ENCODE results near the gene SMYD3.

SMYD3 gene

GRCh38 chr1:245871915-245872314 lies 635.2 kb downstream of the SMYD3 start:
- Histone ChIP-seq H3K9me2 (replicated peaks; ENCODE audit: control insufficient read depth, low read length) (no peaks in the 10 kb centered on the region), H3K36me3 (ENCODE audit: control insufficient read depth, low read length) (no peaks in the 10 kb centered on the region), H4K20me1 (ENCODE audit: control insufficient read depth, insufficient read depth, low read depth, low read length) (no peaks in the 10 kb centered on the region), H3K27ac (ENCODE audit: low read depth, low read length) (no peak overlapping the region), H3K4me1 (ENCODE audit: control insufficient read depth, low read length) (no peaks in the 10 kb centered on the region), H3K9me3 (ENCODE audit: control insufficient read depth, insufficient read depth, low read length) (no peaks in the 10 kb centered on the region), H3K27me3 (ENCODE audit: control insufficient read depth, low read length) (no peaks in the 10 kb centered on the region), H3K4me3 (ENCODE audit: low read length) (no peak overlapping the region), H3F3A (ENCODE audit: control insufficient read depth, insufficient read depth) (no peaks in the 10 kb centered on the region), H3K4me2 (ENCODE audit: low read length) (no peak overlapping the region), H3K79me2 (ENCODE audit: control insufficient read depth, low read length) (no peaks in the 10 kb centered on the region)
- TF ChIP-seq CTCF (IDR thresholded peaks at IDR 0.05; ENCODE audit: low read depth, low read length, poor library complexity, severe bottlenecking), result no peak
- TF ChIP-seq EZH2phosphoT487 (IDR thresholded peaks at IDR 0.05; ENCODE audit: borderline replicate concordance, low read length), result no peak

- Histone ChIP-seq H3K9me3 (ENCODE audit: control insufficient read depth, insufficient read depth, low read length) (no peaks in the 10 kb centered on the region), H3K79me2 (ENCODE audit: control insufficient read depth, low read length) (no peaks in the 10 kb centered on the region), H3F3A (ENCODE audit: control insufficient read depth, insufficient read depth) (no peaks in the 10 kb centered on the region), H3K4me1 (ENCODE audit: control insufficient read depth, low read length) (no peaks in the 10 kb centered on the region), H3K27ac (ENCODE audit: low read depth, low read length) (no peak overlapping the region), H3K9me2 (replicated peaks; ENCODE audit: control insufficient read depth, low read length) (no peaks in the 10 kb centered on the region), H3K36me3 (ENCODE audit: control insufficient read depth, low read length) (no peaks in the 10 kb centered on the region), H3K27me3 (ENCODE audit: control insufficient read depth, low read length) (no peaks in the 10 kb centered on the region), H3K4me2 (ENCODE audit: low read length) (no peak overlapping the region), H4K20me1 (ENCODE audit: control insufficient read depth, insufficient read depth, low read depth, low read length) (no peaks in the 10 kb centered on the region), H3K4me3 (ENCODE audit: low read length) (no peak overlapping the region)
- TF ChIP-seq CTCF (IDR thresholded peaks at IDR 0.05; ENCODE audit: low read depth, low read length, poor library complexity, severe bottlenecking) (no peak), EZH2phosphoT487 (IDR thresholded peaks at IDR 0.05; ENCODE audit: borderline replicate concordance, low read length) (no peak)
These were observed 635.9 kb downstream of the SMYD3 start for GRCh38 chr1:245871191-245871590.

- Histone ChIP-seq H3K9me3 (ENCODE audit: control insufficient read depth, insufficient read depth, low read length) (no peaks in the 10 kb centered on the region), H3K4me2 (ENCODE audit: low read length) (no peak overlapping the region), H3K27ac (ENCODE audit: low read depth, low read length) (no peak overlapping the region), H3K9me2 (replicated peaks; ENCODE audit: control insufficient read depth, low read length) (no peaks in the 10 kb centered on the region), H3K79me2 (ENCODE audit: control insufficient read depth, low read length) (no peaks in the 10 kb centered on the region), H4K20me1 (ENCODE audit: control insufficient read depth, insufficient read depth, low read depth, low read length) (no peaks in the 10 kb centered on the region), H3F3A (ENCODE audit: control insufficient read depth, insufficient read depth) (no peaks in the 10 kb centered on the region), H3K27me3 (ENCODE audit: control insufficient read depth, low read length) (no peaks in the 10 kb centered on the region), H3K36me3 (ENCODE audit: control insufficient read depth, low read length) (no peaks in the 10 kb centered on the region), H3K4me3 (ENCODE audit: low read length) (no peak overlapping the region), H3K4me1 (ENCODE audit: control insufficient read depth, low read length) (no peaks in the 10 kb centered on the region)
- no peak for TF ChIP-seq EZH2phosphoT487 (IDR thresholded peaks at IDR 0.05; ENCODE audit: borderline replicate concordance, low read length)
- no peak for TF ChIP-seq CTCF (IDR thresholded peaks at IDR 0.05; ENCODE audit: low read depth, low read length, poor library complexity, severe bottlenecking)
These were observed 636.4 kb downstream of the SMYD3 start for GRCh38 chr1:245870698-245871097.

- no peaks in the 10 kb centered on the region for H4K20me1 ChIP-seq (ENCODE audit: control insufficient read depth, insufficient read depth, low read depth, low read length)
- TF ChIP-seq CTCF (IDR thresholded peaks at IDR 0.05; ENCODE audit: low read depth, low read length, poor library complexity, severe bottlenecking) (no peak), EZH2phosphoT487 (IDR thresholded peaks at IDR 0.05; ENCODE audit: borderline replicate concordance, low read length) (no peak)
- no peaks in the 10 kb centered on the region for H3K36me3 ChIP-seq (ENCODE audit: control insufficient read depth, low read length)
These were observed 637.2 kb downstream of the SMYD3 start for GRCh38 chr1:245869847-245870246.

More at GRCh38 chr1:245869847-245870246, 637.2 kb downstream of the SMYD3 start:
- Histone ChIP-seq H3K9me2 (replicated peaks; ENCODE audit: control insufficient read depth, low read length) (no peaks in the 10 kb centered on the region), H3K27me3 (ENCODE audit: control insufficient read depth, low read length) (no peaks in the 10 kb centered on the region), H3F3A (ENCODE audit: control insufficient read depth, insufficient read depth) (no peaks in the 10 kb centered on the region), H3K4me2 (ENCODE audit: low read length) (no peak overlapping the region), H3K4me3 (ENCODE audit: low read length) (no peak overlapping the region), H3K4me1 (ENCODE audit: control insufficient read depth, low read length) (no peaks in the 10 kb centered on the region), H3K79me2 (ENCODE audit: control insufficient read depth, low read length) (no peaks in the 10 kb centered on the region), H3K9me3 (ENCODE audit: control insufficient read depth, insufficient read depth, low read length) (no peaks in the 10 kb centered on the region), H3K27ac (ENCODE audit: low read depth, low read length) (no peak overlapping the region)

Data from DOHH2 (cell line).